K562 (cell line): Measurements from ENCODE around the gene RPL7A. TPM values are rescaled to one million over a fixed set of nuclear protein-coding genes. Genes with fewer than 3 reads are reported as not detected.

Experiments
- CHD4 ChIP-seq: fragments of 200-600 bp; sonication (generic); IDR thresholded peaks from 3 replicates; pipeline ENCODE4 v1.6.1; 2012; ENCODE audit warnings: low read depth, mild to moderate bottlenecking, mixed read lengths, low read length, inconsistent platforms; ENCODE audit not compliant: insufficient read depth, insufficient replicate concordance, poor library complexity, severe bottlenecking
- DDX20 ChIP-seq: fragments of 450-650 bp; IDR thresholded peaks from 2 replicates; pipeline ENCODE4 v1.6.1; 2016; ENCODE audit warnings: missing genetic modification characterization, low read depth, mild to moderate bottlenecking, missing compliant biosample characterization, moderate library complexity
- ELF4 ChIP-seq: fragments of 450-650 bp; formaldehyde crosslinking; IDR thresholded peaks from 2 replicates; pipeline ENCODE4 v1.4.0; 2022; ENCODE audit warnings: missing genetic modification characterization
- polyA plus RNA-seq, 8 experiments: library from polyadenylated mRNA; depleted of rRNA in 4 of 8; stranded (reverse) in 5 of 8; unstranded in 3 of 8; fragments of >200 nt; fragmentation: Nextera tagmentation in 2 of 8; fragmentation: Illumina TruSeq in 1 of 8; extraction: Ambion mirVana in 2 of 8; extraction: Trizol in 1 of 8; gene quantifications; 2 replicates each; pipeline versions ENCODE4 v1.2.1 to v1.2.3, GENCODE V29; 2011 to 2014; ENCODE audit warnings: inconsistent platforms in 1 of 8, missing spikeins in 1 of 8
- total RNA-seq, 7 experiments: library from RNA; depleted of rRNA in 6 of 7; stranded (reverse); fragments of >200 nt in 6 of 7; fragmentation: Illumina TruSeq in 2 of 7; extraction: Trizol in 2 of 7; gene quantifications; 2 replicates each; pipeline versions ENCODE4 v1.2.1 to v1.2.3, GENCODE V29; 2011 to 2021; ENCODE audit warnings: low replicate concordance in 1 of 7
- TF ChIP-seq, protein P1 (sequence below): fragments of 450-650 bp; IDR thresholded peaks from one replicate; pipeline ENCODE4 v1.6.1; 2018; ENCODE audit warnings: mild to moderate bottlenecking, moderate library complexity; ENCODE audit not compliant: partially characterized antibody
- TF ChIP-seq, protein P2 (sequence below): sonication (generic); formaldehyde crosslinking; IDR thresholded peaks from 2 replicates; pipeline ENCODE4 v1.4.0; 2020; ENCODE audit warnings: mild to moderate bottlenecking, missing genetic modification reagents

Gene RPL7A
- total and polyA plus RNA-seq, 9 of the 15 experiments (the other 6 are each of a cell fraction or from before 2014, with no cell fraction given) = 1,935 to 3,760 (median 2,652) TPM

GRCh38 chr9:133304477-133305377, 43.3 kb upstream of the RPL7A start (continued):
- TF ChIP-seq, protein P1, sequence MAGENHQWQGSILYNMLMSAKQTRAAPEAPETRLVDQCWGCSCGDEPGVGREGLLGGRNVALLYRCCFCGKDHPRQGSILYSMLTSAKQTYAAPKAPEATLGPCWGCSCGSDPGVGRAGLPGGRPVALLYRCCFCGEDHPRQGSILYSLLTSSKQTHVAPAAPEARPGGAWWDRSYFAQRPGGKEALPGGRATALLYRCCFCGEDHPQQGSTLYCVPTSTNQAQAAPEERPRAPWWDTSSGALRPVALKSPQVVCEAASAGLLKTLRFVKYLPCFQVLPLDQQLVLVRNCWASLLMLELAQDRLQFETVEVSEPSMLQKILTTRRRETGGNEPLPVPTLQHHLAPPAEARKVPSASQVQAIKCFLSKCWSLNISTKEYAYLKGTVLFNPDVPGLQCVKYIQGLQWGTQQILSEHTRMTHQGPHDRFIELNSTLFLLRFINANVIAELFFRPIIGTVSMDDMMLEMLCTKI = no peak
- TF ChIP-seq, protein P2, sequence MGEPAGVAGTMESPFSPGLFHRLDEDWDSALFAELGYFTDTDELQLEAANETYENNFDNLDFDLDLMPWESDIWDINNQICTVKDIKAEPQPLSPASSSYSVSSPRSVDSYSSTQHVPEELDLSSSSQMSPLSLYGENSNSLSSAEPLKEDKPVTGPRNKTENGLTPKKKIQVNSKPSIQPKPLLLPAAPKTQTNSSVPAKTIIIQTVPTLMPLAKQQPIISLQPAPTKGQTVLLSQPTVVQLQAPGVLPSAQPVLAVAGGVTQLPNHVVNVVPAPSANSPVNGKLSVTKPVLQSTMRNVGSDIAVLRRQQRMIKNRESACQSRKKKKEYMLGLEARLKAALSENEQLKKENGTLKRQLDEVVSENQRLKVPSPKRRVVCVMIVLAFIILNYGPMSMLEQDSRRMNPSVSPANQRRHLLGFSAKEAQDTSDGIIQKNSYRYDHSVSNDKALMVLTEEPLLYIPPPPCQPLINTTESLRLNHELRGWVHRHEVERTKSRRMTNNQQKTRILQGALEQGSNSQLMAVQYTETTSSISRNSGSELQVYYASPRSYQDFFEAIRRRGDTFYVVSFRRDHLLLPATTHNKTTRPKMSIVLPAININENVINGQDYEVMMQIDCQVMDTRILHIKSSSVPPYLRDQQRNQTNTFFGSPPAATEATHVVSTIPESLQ (CRISPR knock-in tag) = no peak
- TF ChIP-seq ELF4 (CRISPR knock-in tag) = no peak
- TF ChIP-seq DDX20 (tag) = no peak
- no peak for TF ChIP-seq CHD4
